Measurements from ENCODE around the gene RAB40C. TPM values are rescaled to one million over a fixed set of nuclear protein-coding genes. Genes with fewer than 3 reads are reported as not detected.

The RAB40C gene
- total RNA-seq, 1 donor from 2014 or later: 17.3 TPM

DNA sequence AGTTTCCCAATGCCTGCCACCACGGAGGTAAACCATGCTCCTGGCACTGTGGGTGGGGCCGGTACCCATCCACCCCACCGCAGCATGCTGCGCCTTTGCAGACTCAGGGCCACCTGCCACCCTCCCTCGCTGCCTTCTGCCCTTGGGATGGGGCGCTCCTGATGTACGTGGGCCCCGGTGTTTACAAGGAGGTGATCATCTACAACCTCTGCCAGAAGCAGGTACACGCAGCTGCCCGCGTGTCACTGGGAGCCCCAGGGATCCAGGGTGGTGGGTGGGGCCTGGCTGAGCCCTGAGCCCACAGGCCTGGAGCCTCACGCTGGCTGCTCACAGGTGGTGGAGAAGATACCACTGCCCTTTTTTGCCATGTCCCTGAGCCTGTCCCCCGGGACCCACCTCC lies 76.7 kb downstream of the RAB40C start:
- DNase-seq (ENCODE audit: low spot score): no peak

DNA sequence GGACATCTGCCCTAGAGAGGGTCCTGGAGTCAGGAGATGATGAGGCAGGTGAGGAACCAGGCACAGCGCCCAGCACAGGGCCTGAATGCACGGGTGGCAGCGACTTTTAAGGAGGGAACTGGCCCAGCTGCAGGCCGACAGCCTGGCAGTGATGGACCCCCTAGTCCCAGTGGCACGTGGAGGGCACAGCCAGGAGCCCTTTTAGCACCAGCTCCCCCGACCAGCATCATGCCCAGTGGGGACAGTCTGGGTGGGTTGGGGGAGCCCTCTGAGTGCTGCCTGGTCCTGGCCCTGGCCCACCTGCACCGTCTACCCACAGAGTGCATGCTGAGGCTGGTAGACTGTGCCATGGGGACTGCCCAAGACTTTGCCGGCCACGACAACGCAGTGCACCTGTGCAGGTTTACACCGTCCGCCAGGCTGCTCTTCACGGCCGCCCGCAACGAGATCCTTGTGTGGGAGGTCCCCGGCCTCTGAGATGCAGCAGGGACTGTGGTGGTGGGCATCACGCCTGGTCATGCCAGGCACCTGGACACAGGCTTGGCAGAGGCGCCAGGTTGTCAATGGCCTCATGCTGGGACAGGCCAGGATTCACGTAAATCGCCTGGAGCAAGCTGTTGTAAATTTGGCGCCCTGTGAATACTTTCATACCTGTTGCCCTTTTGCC lies 77.4 kb downstream of the RAB40C start:
- DNase-seq (ENCODE audit: low spot score): no peak

DNA sequence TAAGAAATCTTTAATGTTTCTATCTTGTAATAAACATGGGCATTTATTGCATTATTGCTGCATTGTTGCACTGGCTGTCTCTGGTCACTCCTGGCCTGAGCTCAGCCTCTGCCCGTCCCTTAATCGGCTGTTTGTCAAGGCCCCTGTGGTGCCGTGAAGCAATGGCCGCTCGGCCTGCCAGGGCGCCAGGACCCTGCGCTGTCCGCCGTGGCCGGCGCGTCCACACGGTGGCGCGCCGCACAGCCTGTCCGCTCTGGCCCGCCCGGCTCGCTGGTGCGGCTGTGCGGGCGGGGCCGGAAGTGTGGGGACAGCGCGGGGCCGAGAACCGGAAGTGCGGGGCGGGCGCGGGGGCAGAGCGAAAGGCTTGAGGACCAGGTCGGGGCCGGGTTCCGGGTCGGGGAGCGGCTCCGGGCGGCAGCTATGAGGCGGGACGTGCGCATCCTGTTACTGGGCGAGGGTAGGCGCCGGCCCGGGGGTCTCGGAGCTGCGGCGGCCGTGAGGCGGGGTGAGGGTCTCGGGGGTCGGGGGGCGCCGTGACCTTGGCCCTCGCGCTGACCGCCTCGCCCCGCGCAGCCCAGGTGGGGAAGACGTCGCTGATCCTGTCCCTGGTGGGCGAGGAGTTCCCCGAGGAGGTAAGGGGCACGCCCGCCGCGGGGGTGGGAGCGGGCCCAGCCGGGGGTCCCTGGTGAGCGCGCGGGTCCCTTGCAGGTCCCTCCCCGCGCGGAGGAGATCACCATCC lies 78.1 kb downstream of the RAB40C start, which contains the start of gene RHOT2:
TSS of gene RHOT2 (plus strand) at position 353 of the 739 bp plus-strand sequence. CDS start at position 421, 68 bp downstream.
- DNase-seq (ENCODE audit: low spot score): peak; percentile 98

DNA sequence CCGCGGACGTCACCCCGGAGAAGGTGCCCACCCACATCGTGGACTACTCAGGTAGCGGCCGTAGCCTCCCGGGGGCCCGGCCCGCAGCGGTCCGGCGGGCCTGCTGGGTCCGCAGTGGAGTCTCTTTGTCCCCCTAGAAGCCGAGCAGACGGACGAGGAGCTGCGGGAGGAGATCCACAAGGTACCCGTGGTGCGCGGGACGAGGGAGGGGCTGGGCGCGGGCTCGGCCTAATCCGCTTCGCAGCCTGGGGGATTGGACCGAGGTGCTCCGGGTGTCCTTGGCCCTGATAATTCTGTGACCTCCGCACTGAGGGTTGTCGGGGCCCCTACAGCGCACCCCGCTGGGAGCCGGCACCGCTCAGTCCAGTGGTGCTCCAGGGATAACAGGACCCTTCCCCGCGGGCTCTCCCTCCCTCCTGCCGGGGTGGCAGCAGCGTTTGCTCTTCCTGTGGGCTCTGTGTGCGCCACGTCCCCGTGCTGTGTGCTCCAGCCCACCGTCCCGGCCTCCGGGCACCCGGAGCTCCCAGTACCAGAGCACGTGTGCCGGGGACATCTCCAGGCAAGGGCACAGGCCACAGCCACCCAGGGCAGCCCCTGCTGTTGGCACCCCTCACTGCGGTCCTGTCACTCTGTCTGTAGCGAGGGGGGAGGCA lies 78.8 kb downstream of the RAB40C start:
- DNase-seq (ENCODE audit: low spot score): no peak

DNA sequence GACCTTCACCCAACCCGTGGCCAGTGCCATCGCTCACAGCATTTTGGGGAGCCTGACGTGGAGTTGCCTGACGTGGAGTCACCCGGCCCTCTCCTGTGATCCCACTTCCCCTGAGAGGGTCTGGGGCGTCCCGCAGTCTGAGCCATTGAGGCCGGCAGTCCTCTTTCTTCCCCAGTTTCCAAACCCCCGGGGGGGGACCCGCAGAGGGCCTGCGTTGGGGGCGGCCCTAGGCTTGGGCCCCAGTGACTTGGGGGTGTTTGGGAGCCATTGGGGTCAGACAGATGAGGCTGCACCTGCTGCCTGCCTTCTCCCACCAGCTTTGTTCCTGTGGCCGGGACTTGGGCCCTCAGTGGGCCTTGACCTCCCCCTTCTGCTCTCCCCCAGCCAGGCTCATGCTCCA lies 79.8 kb downstream of the RAB40C start:
- DNase-seq (ENCODE audit: low spot score): no peak

DNA sequence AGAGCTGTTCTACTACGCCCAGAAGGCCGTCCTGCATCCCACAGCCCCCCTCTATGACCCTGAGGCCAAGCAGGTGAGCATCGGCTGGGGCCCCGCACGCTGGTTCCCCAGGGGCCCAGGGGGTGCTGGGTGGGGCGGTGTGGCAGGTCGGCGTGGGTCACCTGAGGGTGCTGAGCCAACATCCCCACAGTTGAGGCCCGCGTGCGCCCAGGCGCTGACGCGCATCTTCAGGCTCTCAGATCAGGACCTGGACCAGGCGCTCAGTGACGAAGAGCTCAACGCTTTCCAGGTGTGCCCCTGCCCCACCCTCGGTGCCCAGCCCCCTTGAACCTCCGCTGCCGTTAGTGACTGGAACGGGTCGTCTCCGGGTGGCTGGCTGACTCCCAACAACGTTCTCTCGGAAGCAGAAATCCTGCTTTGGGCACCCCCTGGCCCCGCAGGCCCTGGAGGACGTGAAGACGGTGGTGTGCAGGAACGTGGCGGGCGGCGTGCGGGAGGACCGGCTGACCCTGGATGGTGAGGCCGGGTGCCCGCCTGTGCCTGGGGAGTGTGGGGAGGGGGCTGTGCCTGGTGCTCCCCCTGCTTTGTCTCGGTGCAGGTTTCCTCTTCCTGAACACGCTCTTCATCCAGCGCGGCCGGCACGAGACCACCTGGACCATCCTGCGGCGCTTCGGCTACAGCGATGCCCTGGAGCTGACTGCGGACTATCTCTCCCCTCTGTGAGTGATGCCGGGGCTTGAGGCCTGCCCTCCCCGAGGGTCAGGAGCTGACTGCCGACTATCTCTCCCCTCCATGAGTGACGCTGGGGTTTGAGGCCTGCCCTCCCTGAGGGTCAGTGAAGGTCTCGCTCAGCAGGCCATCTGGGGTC lies 80.9 kb downstream of the RAB40C start:
- DNase-seq (ENCODE audit: low spot score): no peak

DNA sequence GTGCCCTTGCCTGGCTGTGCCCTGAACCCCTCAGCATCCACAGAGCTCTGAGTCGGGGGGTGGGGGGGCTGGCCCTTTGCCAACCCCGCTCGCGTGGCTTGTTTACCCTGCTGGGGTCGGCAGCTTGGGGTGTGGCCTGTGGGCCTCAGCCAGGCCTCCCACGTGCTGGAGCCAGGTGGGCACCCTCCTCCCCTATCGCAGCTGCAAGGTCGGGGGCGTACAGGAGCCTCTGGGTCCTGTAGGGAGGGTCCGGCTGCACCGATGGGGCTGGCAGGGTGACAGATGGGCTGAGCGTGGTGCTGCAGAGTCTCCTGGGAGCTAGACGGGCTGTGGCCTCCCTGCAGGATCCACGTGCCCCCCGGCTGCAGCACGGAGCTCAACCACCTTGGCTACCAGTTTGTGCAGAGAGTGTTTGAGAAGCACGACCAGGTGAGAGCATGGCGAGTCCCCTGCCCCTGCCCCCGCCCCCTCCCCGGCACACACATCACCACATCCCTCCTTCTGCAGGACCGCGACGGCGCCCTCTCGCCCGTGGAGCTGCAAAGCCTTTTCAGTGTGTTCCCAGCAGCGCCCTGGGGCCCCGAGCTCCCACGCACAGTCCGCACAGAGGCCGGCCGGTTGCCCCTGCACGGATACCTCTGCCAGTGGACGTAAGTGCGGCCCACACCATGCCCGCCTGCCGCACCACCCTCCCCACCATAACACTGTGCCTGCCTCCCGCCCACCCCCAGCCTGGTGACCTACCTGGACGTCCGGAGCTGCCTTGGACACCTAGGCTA lies 81.7 kb downstream of the RAB40C start:
- no peak for DNase-seq (ENCODE audit: low spot score)

DNA sequence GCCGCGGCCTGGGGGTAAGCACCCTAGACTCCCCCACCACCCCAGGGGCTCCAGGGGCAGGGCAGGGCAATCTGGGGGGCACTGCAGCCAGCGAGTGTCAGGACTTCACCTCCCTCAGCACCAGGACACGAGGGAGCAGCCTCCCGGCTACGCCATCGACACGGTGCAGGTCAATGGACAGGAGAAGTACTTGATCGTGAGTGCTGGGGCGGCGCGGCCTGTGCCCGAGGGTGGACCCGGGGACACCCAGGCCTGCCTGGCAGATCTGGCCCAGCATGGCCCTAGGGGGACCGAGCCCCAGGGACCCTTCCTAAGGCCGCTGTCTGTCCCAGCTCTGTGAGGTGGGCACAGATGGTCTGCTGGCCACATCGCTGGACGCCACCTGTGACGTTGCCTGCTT lies 82.5 kb downstream of the RAB40C start:
- DNase-seq (ENCODE audit: low spot score): no peak

DNA sequence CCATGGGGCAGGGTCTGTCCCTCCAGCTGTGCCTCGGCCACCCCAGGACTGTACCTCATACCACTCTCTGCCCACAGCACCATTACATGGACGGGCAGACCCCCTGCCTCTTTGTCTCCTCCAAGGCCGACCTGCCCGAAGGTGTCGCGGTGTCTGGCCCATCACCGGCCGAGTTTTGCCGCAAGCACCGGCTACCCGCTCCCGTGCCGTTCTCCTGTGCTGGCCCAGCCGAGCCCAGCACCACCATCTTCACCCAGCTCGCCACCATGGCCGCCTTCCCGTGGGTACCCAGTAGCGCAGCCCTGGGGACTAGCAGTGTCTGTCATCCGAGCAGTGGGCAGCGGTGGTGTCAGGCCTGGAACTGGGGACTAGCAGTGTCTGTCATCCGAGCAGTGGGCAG lies 83.0 kb downstream of the RAB40C start:
- no peak for DNase-seq (ENCODE audit: low spot score)

DNA sequence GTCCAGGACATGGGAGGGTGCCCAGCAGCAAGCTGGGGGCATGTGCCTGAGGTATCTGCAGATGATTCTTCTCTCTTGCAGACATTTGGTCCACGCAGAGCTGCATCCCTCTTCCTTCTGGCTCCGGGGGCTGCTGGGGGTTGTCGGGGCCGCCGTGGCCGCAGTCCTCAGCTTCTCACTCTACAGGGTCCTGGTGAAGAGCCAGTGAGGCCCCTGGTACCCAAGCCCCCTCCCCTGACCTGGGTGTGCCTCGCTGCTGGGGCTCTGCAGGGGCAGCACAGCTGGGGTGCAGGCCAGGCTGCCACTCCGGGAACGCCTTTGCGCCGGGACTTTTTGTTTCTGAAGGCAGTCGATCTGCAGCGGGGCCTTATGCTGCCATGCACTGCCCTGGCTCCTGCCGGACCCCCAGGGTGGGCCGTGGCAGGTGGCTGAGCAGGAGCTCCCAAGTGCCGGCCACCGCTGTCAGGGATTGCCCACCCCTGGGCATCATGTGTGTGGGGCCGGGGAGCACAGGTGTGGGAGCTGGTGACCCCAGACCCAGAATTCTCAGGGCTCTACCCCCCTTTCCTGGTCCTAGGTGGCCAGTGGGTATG lies 83.6 kb downstream of the RAB40C start:
- DNase-seq (ENCODE audit: low spot score): no peak

DNA sequence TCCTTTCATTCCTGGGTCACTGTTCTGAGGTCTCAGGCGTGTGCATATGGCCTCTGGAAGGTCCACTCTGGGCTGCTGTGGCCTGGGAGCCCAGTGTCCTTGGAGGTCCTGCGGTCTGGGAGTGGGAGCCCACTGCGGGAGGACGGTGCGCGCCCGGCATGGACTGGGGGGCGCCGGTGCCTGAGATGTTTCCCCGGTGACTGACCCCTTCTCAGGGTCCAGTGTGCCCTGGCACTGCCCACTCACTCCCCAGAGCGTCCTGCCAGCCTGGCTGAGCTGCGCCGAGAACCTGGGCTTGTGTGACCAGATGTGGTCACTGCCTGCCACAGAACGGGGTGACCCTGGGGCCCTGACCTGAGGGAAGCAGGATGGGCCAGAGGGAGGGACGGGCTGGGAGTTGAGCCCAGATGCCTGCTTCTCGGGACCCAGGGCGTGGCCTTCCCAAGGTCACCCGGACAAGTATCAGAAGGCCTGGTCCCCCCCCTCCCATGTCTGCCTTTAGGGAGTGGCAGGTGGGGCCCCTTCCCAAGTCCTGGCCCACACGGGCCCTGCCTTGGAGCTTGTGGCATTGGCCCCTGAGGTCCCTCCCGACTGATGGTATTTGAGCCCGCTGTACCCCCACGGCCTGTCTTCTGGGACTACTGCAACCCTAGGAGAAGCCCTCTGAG lies 84.5 kb downstream of the RAB40C start:
- no peak for DNase-seq (ENCODE audit: low spot score)

DNA sequence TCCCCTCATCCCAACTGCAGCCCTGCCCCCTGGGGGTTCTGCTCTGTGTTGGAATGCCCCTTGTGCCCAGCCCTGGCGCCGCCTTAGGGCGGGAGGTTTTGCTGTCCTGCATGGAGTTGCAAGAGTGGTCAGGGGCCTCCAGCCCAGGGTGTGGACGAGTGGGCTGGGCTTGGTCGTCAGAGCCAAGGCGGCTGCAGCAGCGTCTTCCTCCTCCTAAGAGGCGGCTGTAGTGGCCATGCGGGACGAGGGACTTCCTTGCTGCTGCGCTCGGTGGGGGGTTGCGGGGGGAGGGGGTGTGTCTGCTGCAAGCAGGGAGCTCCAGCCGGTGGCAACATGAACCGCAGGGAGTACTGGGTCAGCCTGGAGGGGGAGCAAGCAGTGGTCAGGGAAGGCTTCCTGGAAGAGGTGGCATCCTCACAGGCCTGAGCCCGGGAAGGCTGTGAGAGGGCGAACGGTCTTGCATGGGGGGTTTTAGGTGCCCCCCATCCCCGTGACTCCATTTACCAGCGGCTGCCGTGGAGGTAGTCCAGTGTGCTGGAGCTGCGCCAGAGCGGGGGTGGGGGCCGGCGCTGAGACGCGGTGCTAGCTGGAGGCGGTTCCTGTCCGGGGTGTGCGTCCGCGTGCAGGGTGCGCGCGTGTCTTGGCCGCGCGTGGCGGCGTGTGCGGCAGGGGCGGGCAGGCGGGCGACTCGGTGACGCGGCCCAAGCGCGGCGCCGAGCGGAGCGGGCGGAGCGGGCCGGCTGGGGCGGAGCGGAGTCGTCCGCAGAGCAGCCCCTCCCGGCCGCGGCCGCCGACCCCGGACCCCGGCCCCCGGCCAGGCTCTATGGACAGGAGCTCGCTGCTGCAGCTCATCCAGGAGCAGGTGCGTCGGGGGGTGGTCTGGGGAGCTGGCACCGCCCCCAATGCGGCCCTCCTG lies 85.4 kb downstream of the RAB40C start, which contains the start of gene RHBDL1:
TSS of gene RHBDL1 (plus strand) at position 704 of the 916 bp plus-strand sequence. CDS start at position 824, 120 bp downstream.
- DNase-seq (ENCODE audit: low spot score): no peak

DNA sequence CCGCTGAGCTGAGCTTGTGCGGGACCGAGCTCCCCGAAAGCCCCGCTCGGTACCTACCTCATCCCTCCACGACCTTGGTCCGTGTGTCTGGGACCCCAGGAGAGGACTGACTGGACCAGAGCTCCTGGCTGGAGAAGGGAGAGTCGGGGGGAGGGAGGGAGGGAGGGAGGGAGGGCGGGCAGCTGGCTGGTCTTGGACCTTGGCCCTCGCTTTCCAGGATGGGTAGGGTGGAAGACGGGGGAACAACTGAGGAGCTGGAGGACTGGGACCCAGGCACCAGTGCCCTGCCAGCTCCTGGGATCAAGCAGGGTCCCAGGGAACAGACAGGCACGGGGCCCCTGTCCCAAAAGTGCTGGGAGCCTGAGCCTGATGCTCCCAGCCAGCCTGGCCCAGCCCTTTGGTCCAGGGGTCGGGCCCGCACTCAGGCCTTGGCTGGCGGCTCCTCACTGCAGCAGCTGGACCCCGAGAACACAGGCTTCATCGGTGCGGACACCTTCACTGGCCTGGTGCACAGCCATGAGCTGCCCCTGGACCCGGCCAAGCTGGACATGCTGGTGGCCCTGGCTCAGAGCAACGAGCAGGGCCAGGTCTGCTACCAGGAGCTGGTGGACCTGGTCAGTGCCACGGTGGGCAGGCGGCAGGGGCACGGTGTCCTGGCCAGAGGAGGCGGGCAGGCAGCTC lies 86.2 kb downstream of the RAB40C start:
- no peak for DNase-seq (ENCODE audit: low spot score)

DNA sequence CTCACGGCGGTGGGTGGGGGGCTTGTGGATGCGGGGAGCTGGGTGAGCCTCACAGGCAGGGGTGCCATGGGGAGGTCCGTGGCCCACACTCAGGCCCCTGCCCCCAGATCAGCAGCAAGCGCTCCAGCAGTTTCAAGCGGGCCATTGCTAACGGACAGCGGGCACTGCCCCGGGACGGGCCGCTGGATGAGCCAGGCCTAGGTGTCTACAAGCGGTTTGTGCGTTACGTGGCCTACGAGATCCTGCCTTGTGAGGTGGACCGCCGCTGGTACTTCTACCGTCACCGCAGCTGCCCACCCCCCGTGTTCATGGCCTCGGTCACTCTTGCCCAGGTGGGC lies 86.7 kb downstream of the RAB40C start:
- DNase-seq (ENCODE audit: low spot score): no peak

DNA sequence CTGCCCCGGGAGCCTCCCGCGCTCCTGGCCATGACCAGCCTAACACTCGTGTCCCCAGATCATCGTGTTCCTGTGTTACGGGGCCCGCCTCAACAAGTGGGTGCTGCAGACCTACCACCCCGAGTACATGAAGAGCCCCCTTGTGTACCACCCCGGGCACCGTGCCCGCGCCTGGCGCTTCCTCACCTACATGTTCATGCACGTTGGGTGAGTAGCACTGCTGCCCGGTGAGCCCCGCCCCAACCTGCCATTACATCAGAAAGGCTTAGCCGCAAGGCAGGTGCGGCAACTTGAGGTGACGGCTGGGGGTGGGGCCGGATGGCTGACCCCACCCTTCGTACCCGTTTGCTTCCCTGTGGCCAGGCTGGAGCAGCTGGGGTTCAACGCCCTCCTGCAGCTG lies 87.0 kb downstream of the RAB40C start:
- DNase-seq (ENCODE audit: low spot score): no peak

DNA sequence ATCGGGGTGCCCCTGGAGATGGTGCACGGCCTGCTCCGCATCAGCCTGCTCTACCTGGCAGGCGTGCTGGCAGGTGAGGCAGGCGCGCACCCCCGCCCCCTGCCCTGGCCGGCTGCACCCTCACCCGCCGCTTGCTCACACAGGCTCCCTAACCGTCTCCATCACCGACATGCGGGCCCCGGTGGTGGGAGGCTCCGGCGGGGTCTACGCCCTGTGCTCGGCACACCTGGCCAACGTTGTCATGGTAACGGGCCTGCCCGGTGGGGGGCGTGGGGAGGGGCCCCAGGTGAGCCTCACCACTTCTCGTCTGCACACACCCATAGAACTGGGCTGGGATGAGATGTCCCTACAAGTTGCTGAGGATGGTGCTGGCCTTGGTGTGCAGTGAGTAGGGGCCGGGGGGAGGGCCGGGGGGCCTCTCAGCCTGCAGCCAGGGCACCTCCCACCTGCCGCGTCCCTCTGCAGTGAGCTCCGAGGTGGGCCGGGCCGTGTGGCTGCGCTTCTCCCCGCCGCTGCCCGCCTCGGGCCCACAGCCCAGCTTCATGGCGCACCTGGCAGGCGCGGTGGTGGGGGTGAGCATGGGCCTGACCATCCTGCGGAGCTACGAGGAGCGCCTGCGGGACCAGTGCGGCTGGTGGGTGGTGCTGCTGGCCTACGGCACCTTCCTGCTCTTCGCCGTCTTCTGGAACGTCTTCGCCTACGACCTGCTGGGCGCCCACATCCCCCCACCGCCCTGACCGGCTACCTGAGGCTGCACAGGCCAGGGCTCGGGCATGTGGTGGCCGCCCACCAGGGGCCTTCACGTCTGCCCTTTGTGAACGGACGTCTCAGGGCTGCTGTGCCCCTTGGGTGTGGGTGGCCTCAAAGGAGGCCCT lies 87.7 kb downstream of the RAB40C start:
- no peak for DNase-seq (ENCODE audit: low spot score)

Data from mesenteric fat pad (tissue), 1 donor.